Endothelial cell of umbilical vein (primary cell): Measurements from ENCODE around the gene ZFYVE26. TPM values are rescaled to one million over a fixed set of nuclear protein-coding genes. Genes with fewer than 3 reads are reported as not detected.

Experiments
- BruUV-seq: library from RNA; stranded (reverse); fragments of 400-500 nt; replicated peaks from 2 replicates; lab custom pipeline; 2021; lab: Mats Ljungman, UMichigan
- CTCF ChIA-PET: fragments of 300-600, 350-600 bp; sonication (Branson Sonifier 250); formaldehyde crosslinking; loops from one replicate; lab custom pipeline; 2021; ENCODE audit warnings: antibody characterized with exemption, inconsistent platforms; lab: Charles Lee
- POLR2A ChIA-PET: fragments of 300-600, 350-600 bp; sonication (Branson Sonifier 250); formaldehyde crosslinking; loops from one replicate; lab custom pipeline; 2021; ENCODE audit warnings: antibody characterized with exemption, inconsistent platforms; lab: Charles Lee
- DNase-seq: peaks from one replicate; pipeline ENCODE4 v3.0.0-alpha.2; 2011; ENCODE audit warnings: low read depth, low spot score
- FAIRE-seq: peaks from 2 replicates; lab custom pipeline; 2011; peaks lifted over from hg19 to GRCh38; lab: Jason Lieb, UNC
- H2AFZ ChIP-seq: 2 replicates; pipeline ENCODE4 v1.6.0; 2012; ENCODE audit warnings: low read depth, low read length, control low read depth, inconsistent platforms
- H3K27ac ChIP-seq: 2 replicates; pipeline ENCODE4 v1.5.1; 2011; ENCODE audit warnings: low read depth, mild to moderate bottlenecking, control low read depth, low read length, moderate library complexity; ENCODE audit not compliant: insufficient read depth
- H3K27me3 ChIP-seq, 2 experiments: 2 replicates each; pipeline versions ENCODE4 v1.6.0 to v1.6.1; 2011; ENCODE audit warnings: low read length in 2 of 2, mixed read lengths in 1 of 2; ENCODE audit not compliant: control insufficient read depth in 2 of 2, insufficient read depth in 2 of 2
- H3K36me3 ChIP-seq, 2 experiments: 2 replicates in 1 of 2; 3 replicates in 1 of 2; pipeline ENCODE4 v1.5.1; 2011; ENCODE audit warnings: low read length in 2 of 2, mild to moderate bottlenecking in 1 of 2, moderate library complexity in 1 of 2; ENCODE audit not compliant: control insufficient read depth in 2 of 2, insufficient read depth in 2 of 2; ENCODE audit errors: extremely low read depth in 1 of 2
- H3K4me1 ChIP-seq: 3 replicates; pipeline ENCODE4 v1.5.1; 2011; ENCODE audit warnings: mild to moderate bottlenecking, low read length; ENCODE audit not compliant: control insufficient read depth, insufficient read depth; ENCODE audit errors: extremely low read depth
- H3K4me2 ChIP-seq: 2 replicates; pipeline ENCODE4 v1.6.1; 2011; ENCODE audit warnings: low read length, control low read depth, mixed read lengths; ENCODE audit not compliant: insufficient read depth
- H3K4me3 ChIP-seq, 3 experiments: fragments of 200-600 bp in 1 of 3; sonication (generic), shearing (Covaris generic) in 1 of 3; replicated peaks in 1 of 3; 2 replicates each; pipeline ENCODE4 v1.5.1; 2011 to 2016; ENCODE audit warnings: control low read depth in 3 of 3, low read length in 3 of 3, mild to moderate bottlenecking in 2 of 3, inconsistent platforms in 1 of 3, low read depth in 1 of 3, moderate library complexity in 1 of 3; ENCODE audit not compliant: insufficient read depth in 1 of 3
- H3K79me2 ChIP-seq: 2 replicates; pipeline ENCODE4 v1.6.0; 2012; ENCODE audit warnings: low read length, inconsistent platforms; ENCODE audit not compliant: control insufficient read depth, insufficient read depth
- H3K9ac ChIP-seq: replicated peaks from 2 replicates; pipeline ENCODE3; 2011; ENCODE audit warnings: low read length, control low read depth; ENCODE audit not compliant: insufficient read depth; ENCODE audit errors: extremely low read depth
- H3K9me1 ChIP-seq: replicated peaks from 3 replicates; pipeline ENCODE4 v1.6.0; 2011; ENCODE audit warnings: mild to moderate bottlenecking, low read length; ENCODE audit not compliant: control insufficient read depth, insufficient read depth; ENCODE audit errors: extremely low read depth
- H3K9me3 ChIP-seq: replicated peaks from 2 replicates; pipeline ENCODE4 v1.5.1; 2012; ENCODE audit warnings: low read length, inconsistent platforms; ENCODE audit not compliant: control insufficient read depth, insufficient read depth
- H4K20me1 ChIP-seq: replicated peaks from 2 replicates; pipeline ENCODE3; 2011; ENCODE audit warnings: mild to moderate bottlenecking, low read length; ENCODE audit not compliant: control insufficient read depth, insufficient read depth; ENCODE audit errors: extremely low read depth
- CTCF ChIP-seq, 2 donors: IDR thresholded peaks; 1 replicate in 1 of 2; 2 replicates in 1 of 2; pipeline ENCODE4 v1.5.1; 2011; ENCODE audit warnings: low read length in 2 of 2, mild to moderate bottlenecking in 2 of 2, moderate library complexity in 2 of 2, control low read depth in 1 of 2, inconsistent platforms in 1 of 2, low read depth in 1 of 2; ENCODE audit not compliant: insufficient read depth in 1 of 2; ENCODE audit errors: extremely low read depth in 1 of 2
- EZH2 ChIP-seq: IDR thresholded peaks from 2 replicates; pipeline ENCODE4 v1.6.1; 2012; ENCODE audit warnings: borderline replicate concordance, low read depth, mild to moderate bottlenecking, moderate library complexity, low read length, inconsistent platforms; ENCODE audit not compliant: severe bottlenecking
- FOS ChIP-seq: IDR thresholded peaks from 2 replicates; pipeline ENCODE4 v1.6.1; 2011; ENCODE audit warnings: mild to moderate bottlenecking, low read length, moderate library complexity, borderline replicate concordance; ENCODE audit not compliant: insufficient read depth
- GATA2 ChIP-seq: IDR thresholded peaks from 2 replicates; pipeline ENCODE4 v1.7.0; 2011; ENCODE audit warnings: low read depth, mild to moderate bottlenecking, moderate library complexity, mixed read lengths, low read length; ENCODE audit not compliant: insufficient read length, insufficient read depth
- JUN ChIP-seq: IDR thresholded peaks from 2 replicates; pipeline ENCODE4 v1.6.1; 2011; ENCODE audit warnings: borderline replicate concordance, low read depth; ENCODE audit not compliant: insufficient read length, insufficient read depth
- MAX ChIP-seq: IDR thresholded peaks from 2 replicates; pipeline ENCODE4 v1.6.1; 2011; ENCODE audit not compliant: insufficient read depth, insufficient read length
- MYC ChIP-seq: IDR thresholded peaks from one replicate; pipeline ENCODE4 v1.6.1; 2011; ENCODE audit warnings: mild to moderate bottlenecking, low read depth, low read length
- POLR2A ChIP-seq: IDR thresholded peaks from 2 replicates; pipeline ENCODE4 v1.6.1; 2012; ENCODE audit warnings: low read depth, mild to moderate bottlenecking, control low read depth, low read length
- POLR2AphosphoS5 ChIP-seq: IDR thresholded peaks from 2 replicates; pipeline ENCODE4 v1.6.1; 2012; ENCODE audit warnings: low read depth, mild to moderate bottlenecking, control low read depth, low read length, moderate library complexity; ENCODE audit not compliant: insufficient read depth
- dilution Hi-C: fragments of 300-500 bp; cut with MboI; formaldehyde crosslinking; loops from one replicate; pipeline ENCODE4 v1.15.0; 2019; ENCODE audit warnings: low sequenced_read_pairs; ENCODE audit not compliant: extremely low pct_ligation_motif_present
- intact Hi-C: fragments of 100-400 bp; cut with micrococcal nuclease; formaldehyde crosslinking; loops from one replicate; pipeline ENCODE4 v1.10.0; 2022
- polyA plus RNA-seq, 4 experiments: library from polyadenylated mRNA; depleted of rRNA in 3 of 4; stranded (reverse) in 3 of 4; unstranded in 1 of 4; fragments of >200 nt; gene quantifications; 2 replicates each; pipeline versions ENCODE4 v1.2.1 to v1.2.3, GENCODE V29; 2011 to 2012; ENCODE audit warnings: missing spikeins in 1 of 4
- total RNA-seq: library from RNA; stranded (reverse); gene quantifications from 2 replicates; pipeline ENCODE4 v1.2.3, GENCODE V29; 2021

ZFYVE26 gene
- total and polyA plus RNA-seq, 2 donors (not counting 3 experiments of a cell fraction or from before 2014, with no cell fraction given), result 15.3 to 26.3 TPM

- H3K27me3 ChIP-seq, result no peaks in the 10 kb centered on the region
- no peaks in the 10 kb centered on the region for H3K79me2 ChIP-seq
- ChIA-PET POLR2A (no interaction called here), CTCF (interaction anchor here (0.8 to 1.5 kb wide), 2 partner anchors 45 to 165 kb away, joined by 3 read pairs; no protein-coding TSS in a partner anchor)
- no peak overlapping the region for H3K27ac ChIP-seq
- BruUV-seq, result no TSS peak
- dilution Hi-C loops, result no loop called here
- H3K9me1 ChIP-seq, result no peaks in the 10 kb centered on the region
- FAIRE-seq (no peak), DNase-seq (no peak)
- H3K4me3 ChIP-seq, result no peak overlapping the region
- intact Hi-C loops, result no loop called here
- H2AFZ ChIP-seq, result no peak overlapping the region
- no peaks in the 10 kb centered on the region for H3K9me3 ChIP-seq
- TF ChIP-seq FOS (no peak), MYC (no peak), POLR2AphosphoS5 (no peak)
- no peak overlapping the region for H3K9ac ChIP-seq
- H4K20me1 ChIP-seq, result no peaks in the 10 kb centered on the region
- H3K36me3 ChIP-seq, result peaks cover 6 to 34% of the 10 kb centered on the region in 2 experiments
- H3K4me1 ChIP-seq, result no peaks in the 10 kb centered on the region
- no peak overlapping the region for H3K4me2 ChIP-seq
These were observed 66.9 kb downstream of the ZFYVE26 start for GRCh38 chr14:67749341-67750084.

- H3K36me3 ChIP-seq, result peaks cover 6 to 28% of the 10 kb centered on the region in 2 experiments
- ChIA-PET CTCF (no interaction called here), POLR2A (no interaction called here)
- TF ChIP-seq CTCF (IDR thresholded peaks at IDR 0.05; ENCODE audit: extremely low read depth in 1 of 2, insufficient read depth in 1 of 2, low read depth in 1 of 2, low read length in 2 of 2) (no peak), FOS (no peak), POLR2AphosphoS5 (no peak), MAX (no peak), JUN (no peak), POLR2A (no peak), EZH2 (no peak), MYC (no peak), GATA2 (no peak)
- no peaks in the 10 kb centered on the region for H3K79me2 ChIP-seq
- FAIRE-seq, result no peak
- intact Hi-C loops, result no loop called here
- no peak overlapping the region for H2AFZ ChIP-seq
- H4K20me1 ChIP-seq, result no peaks in the 10 kb centered on the region
- H3K9ac ChIP-seq, result no peak overlapping the region
- no peaks in the 10 kb centered on the region for H3K9me3 ChIP-seq
- no peak overlapping the region for H3K27ac ChIP-seq
- no TSS peak for BruUV-seq
- dilution Hi-C loops, result no loop called here
- no peak overlapping the region for H3K4me2 ChIP-seq
- no peak overlapping the region for H3K4me3 ChIP-seq
- no peaks in the 10 kb centered on the region for H3K9me1 ChIP-seq
- no peaks in the 10 kb centered on the region for H3K27me3 ChIP-seq
- H3K4me1 ChIP-seq, result no peaks in the 10 kb centered on the region
- DNase-seq, result no peak
These were observed 68.1 kb downstream of the ZFYVE26 start for GRCh38 chr14:67748312-67748711.
